Left kidney (tissue), 8 donors: ENCODE data around the gene NR1H2. TPM values are rescaled to one million over a fixed set of nuclear protein-coding genes. Genes with fewer than 3 reads are reported as not detected.
"Not testable (repeated sequence)": the region's sequence is repeated elsewhere in the genome, so short reads cannot be mapped to it uniquely, and the experiment has no call there.

Experiments
- DNase-seq: peaks from one replicate; pipeline ENCODE4 v3.0.0-alpha.2; 2013
- long read RNA-seq, 8 donors: transcript quantifications; one replicate each; lab custom pipeline, GENCODE V29; 2026
- polyA plus RNA-seq: library from polyadenylated mRNA; unstranded; fragments of 120-200 nt; gene quantifications from one replicate; pipeline ENCODE4 v1.2.1, GENCODE V29; 2013; ENCODE audit not compliant: insufficient read length

The NR1H2 gene
- polyA plus RNA-seq, result 32.1 TPM
- long read RNA-seq, donor 1, transcript NR1H2-201 (10 exons, 1,998 nt), result major isoform, 20 of 34 reads
- long read RNA-seq, donor 1, partial matches to known transcripts, result 13 of 34 reads
- long read RNA-seq, donor 1, other reads (novel, unspliced or antisense), result 0 of 34 reads
- long read RNA-seq, donor 2, transcript NR1H2-201 (10 exons, 1,998 nt), result major isoform, 14 of 15 reads
- long read RNA-seq, donor 2, partial matches to known transcripts, result 0 of 15 reads
- long read RNA-seq, donor 2, other reads (novel, unspliced or antisense), result 0 of 15 reads
- long read RNA-seq, donor 3, transcript NR1H2-201 (10 exons, 1,998 nt), result major isoform, 14 of 15 reads
- long read RNA-seq, donor 3, partial matches to known transcripts, result 0 of 15 reads
- long read RNA-seq, donor 3, other reads (novel, unspliced or antisense), result 0 of 15 reads
- long read RNA-seq, donor 4, partial matches to known transcripts, result 0 of 3 reads
- long read RNA-seq, donor 4, other reads (novel, unspliced or antisense), result 0 of 3 reads
- long read RNA-seq, donor 5, transcript NR1H2-201 (10 exons, 1,998 nt), result major isoform, 16 of 19 reads
- long read RNA-seq, donor 5, partial matches to known transcripts, result 0 of 19 reads
- long read RNA-seq, donor 5, other reads (novel, unspliced or antisense), result 0 of 19 reads
- long read RNA-seq, donor 6, transcript NR1H2-201 (10 exons, 1,998 nt), result major isoform, 12 of 20 reads
- long read RNA-seq, donor 6, partial matches to known transcripts, result 8 of 20 reads
- long read RNA-seq, donor 6, other reads (novel, unspliced or antisense), result 0 of 20 reads
- long read RNA-seq, donor 7, transcript NR1H2-201 (10 exons, 1,998 nt), result major isoform, 30 of 34 reads
- long read RNA-seq, donor 7, partial matches to known transcripts, result 0 of 34 reads
- long read RNA-seq, donor 7, other reads (novel, unspliced or antisense), result 0 of 34 reads
- long read RNA-seq, donor 8, partial matches to known transcripts, result 0 of 4 reads
- long read RNA-seq, donor 8, other reads (novel, unspliced or antisense), result 0 of 4 reads

DNA sequence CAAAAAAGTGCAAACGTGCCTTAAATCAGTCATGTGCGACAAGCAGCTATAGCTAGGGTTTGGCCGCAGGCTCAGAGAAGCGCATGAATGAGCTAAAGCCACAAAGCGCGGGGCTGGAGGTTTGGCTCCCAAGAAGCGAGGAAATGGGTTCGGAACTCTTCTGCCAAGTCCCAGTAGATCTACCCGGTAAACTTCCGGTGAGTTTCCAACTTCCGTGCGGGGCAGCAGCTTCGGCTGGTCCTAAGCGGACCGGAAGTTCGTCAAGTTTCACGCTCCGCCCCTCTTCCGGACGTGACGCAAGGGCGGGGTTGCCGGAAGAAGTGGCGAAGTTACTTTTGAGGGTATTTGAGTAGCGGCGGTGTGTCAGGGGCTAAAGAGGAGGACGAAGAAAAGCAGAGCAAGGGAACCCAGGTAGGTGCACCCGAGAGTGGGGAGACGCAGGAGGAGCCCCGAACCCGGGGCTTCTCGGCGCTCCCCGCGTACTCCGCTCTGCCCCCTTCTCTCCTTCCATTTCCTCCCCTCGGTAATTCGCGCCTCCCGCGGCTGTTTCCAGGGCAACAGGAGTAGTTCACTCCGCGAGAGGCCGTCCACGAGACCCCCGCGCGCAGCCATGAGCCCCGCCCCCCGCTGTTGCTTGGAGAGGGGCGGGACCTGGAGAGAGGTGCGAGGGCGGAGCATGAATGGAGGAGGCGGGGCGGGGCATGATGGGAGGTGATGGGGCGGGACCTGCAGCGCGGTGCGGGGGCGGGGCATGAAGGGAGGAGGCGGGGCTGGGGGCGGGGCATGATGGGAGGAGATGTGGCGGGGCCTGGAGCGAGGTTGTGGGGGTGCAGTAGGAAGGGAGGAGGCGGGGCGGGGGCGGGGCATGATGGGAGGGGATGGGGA, at the start of gene NR1H2:
Gene NR1H2, plus strand, starts transcription at position 292 of the 885 bp plus-strand sequence. CDS start 1,149 bp downstream, outside the sequence.
- DNase-seq, result peak; percentile 94

DNA sequence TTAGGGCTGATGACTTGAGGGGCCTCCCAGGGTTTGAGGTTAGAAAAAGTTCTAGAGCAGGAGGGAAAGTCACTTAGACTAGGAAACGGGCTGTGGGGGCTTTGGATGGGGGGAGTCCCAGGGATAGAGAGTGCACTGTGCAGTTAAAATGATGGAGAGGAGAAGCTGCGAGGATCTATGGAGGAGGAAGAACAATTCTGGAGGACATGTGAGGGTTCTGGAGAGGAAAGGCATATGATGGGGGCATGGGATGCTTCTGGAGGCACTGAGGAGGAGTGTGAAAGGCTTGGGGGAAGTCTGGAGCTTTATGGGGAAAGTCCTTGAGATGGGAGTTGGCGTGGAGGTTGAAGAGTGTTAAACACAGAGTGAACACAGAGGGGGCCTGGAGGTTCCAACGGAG, 49.2 kb upstream of the NR1H2 start:
- DNase-seq, result no peak

DNA sequence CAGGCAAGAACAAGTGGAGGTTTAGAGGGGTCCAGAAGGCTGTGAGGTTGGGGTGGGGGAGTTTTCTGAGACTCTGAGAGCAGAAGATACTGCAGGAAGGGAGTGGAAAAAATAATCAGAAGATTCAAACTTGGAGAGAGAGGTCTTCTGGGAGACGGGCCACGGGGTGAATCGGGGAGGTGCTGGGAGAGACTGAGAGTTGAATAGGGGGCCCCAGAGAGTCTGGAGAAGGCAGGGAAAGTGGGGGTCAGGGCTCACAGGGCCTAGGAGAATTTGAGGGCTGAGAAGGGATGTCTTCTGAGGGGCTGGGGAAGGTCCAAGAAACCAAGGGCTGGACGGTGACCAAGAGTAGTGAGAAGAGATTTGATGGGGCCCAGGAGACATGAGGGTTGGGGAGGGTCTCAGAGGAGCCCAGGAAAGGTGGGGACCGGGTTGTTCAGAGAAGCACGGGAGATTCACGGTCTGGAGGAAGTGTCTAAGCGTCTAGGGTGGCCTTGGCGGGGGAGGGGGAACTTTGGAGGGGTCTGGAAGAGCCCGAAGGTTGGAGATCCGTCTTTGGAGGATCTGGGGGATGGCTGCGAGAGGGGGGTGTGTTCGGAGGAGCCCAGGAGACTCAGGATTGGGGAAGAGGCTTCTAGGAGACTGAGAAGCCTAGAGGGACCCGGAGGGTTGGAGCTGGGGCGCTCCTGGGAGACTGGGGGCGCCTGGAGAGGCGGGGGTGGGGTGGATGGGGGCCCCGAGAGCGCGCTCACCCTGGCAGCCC, 48.6 kb upstream of the NR1H2 start:
- DNase-seq, result no peak

DNA sequence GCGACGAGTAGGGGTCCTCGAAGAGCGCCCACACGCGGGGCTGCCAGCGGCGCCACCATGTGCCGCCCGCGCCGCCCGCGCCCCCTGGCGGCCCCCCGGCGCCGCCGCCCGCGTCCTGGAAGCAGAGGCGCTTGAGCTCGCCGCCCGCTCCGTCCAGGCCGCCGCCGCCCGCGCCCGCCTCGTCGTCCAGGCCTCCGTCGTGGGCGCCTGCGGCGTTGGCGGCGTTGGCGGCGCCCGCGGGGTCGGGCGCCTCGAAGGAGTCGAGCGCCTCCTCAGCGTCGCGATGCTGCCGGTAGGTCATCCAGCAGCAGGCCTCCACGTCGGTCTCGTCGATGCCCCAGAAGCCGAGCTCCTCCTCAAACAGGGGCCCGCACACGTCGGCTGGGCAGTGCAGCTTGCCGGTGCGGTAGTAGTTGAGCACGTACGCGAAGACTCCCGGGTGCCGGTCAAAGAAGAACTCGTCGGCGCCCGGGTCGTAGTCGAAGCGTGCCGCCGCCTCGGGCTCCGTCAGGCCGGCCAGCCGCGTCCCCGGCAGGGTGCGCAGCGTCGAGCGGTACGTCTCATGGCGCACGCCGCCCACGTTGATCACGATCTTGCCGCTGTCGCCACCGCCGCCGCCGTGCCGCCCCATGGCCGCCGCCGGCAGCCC, 47.9 kb upstream of the NR1H2 start:
- no peak for DNase-seq

DNA sequence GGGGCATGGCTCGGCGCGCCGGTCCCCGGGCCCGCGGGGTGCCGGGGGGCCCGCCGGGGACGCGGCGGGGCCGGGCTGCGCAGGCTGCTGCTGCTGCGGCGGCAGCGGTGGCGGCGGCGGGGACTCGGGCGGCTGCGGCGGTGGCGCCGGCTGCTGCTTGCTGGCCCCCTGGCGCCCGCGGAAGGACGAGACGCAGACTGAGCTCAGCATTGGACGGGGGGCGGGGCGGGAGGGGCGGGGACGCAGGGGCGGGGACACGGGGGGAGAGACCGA, 47.4 kb upstream of the NR1H2 start:
- DNase-seq, result no peak

DNA sequence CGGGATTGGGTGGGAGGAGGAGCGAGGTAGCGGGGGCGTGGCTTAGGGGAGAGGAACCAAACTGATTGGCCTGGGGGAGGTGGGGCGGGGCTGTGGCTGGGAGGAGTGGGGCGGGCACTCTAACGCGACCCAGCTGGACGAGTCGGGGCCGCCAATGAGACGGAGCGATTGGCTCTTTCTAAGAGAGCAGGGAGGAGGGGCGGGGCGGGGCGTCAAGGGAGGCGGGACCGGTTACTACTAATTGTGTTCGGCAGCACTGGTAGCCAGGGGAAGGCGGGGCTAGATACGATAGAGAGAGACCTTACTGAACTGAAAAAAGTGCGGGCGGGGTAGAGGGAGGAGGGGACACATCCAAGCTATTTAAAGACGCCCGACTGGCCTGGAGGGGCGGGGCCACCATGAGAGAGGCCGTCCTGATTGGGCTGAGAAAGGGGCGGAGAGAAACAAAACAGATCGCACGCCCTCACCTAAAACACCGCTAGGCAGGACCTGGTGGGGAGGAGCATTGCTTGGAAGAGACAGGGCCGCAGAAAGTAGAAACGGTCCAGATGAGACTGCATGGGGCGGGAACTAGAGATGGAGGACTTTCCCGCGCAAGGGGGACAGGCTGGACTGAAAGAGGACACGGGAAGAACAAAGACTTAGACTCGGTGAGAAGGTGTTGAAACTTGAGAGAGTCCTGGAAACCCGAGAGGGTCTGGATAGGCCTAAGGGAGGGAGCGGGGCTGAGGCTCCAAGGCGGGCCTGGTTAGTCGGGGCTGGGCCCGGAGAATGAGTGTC, 46.9 kb upstream of the NR1H2 start, which contains the start of gene KCNC3:
Gene KCNC3, minus strand, starts transcription at position 232 of the 780 bp plus-strand sequence. CDS start 295 bp downstream, outside the sequence.
- peak; percentile 100 for DNase-seq

DNA sequence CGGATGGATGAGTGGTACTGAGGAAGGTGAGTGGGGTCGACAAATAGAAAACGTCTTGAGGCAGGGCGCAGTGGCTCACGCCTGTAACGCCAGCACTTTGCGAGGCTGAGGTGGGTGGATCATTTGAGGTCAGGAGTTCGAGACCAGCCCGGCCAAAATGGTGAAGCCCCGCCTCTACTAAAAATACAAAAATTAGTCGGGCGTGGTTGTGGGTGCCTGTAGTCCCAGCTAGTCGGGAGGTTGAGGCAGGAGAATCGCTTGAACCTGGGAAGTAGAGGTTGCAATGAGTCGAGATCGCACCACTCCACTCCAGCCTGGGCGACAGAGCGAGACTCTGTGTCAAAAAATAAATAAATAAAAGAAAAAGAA, 46.3 kb upstream of the NR1H2 start:
- DNase-seq, result not testable (repeated sequence)

DNA sequence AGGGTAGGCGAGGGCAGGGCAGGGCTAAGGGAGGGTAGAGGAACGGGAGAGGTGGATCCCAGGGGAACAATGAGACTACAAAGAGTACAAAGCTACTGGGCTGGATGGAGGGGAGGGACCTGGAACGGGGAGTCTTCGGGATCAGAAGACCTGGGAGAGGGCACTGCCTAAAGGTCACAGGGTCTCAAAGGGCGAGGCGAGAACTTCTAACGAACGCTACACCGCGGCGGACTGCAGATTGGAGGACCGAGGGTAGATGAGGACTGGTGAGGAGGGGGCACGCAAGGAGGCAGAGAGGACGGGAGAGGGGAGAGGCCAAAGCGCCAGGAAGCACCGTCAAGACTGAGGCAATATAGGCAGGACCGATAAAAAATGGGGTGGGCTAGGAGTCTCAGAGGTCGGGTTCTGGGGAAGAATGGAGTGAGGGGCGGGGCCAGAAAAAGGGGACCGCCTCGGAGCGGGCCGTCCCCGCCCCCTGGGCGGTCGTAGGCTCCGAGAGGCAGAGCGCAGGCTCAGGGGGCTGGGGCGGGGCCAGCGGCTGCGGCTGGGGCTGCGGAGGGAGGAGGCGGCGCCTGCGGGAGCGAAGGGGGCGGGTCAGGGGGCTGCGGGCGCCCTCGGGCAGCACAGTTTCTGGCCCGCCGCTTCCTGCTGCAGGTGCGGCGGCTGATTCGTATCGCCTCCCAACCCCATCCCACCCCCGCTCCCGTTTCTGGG, 45.7 kb upstream of the NR1H2 start:
- DNase-seq, result peak; percentile 88

DNA sequence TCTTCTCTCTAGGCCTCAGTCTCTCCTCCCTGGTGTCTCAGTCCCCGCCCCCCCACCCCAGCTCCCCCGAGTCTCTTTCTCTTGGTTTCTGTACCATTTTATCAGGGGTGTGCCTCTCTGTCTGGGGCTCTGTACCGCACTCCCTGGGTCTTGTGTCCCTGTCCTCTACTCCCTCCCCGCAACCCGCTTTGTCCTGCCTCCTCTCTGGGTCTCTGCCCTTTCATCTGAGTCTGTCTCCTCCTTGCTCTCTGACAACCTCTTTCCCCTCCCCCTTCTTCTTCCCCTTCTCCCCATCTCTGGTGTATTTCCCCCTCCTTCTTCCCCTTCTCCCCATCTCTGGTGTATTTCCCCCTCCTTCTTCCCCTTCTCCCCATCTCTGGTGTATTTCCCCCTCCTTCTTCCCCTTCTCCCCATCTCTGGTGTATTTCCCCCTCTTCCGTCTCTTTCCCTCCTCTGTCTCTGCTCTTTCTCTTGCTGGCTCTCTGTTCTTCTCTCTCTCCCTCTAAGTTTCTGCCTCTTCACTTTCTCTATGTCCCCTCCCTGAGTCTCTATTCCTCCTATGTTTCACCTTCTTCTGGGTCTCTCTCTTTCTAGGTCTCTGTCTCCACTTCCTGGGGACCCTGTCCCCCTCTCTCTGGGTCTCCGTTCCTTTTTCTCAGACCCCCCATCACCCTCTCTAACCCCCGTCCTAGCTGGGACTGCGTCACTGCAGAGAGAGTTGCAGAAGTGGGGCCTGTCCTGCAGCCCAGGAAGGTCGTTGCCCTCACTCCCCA, 44.9 kb upstream of the NR1H2 start:
- no peak for DNase-seq

DNA sequence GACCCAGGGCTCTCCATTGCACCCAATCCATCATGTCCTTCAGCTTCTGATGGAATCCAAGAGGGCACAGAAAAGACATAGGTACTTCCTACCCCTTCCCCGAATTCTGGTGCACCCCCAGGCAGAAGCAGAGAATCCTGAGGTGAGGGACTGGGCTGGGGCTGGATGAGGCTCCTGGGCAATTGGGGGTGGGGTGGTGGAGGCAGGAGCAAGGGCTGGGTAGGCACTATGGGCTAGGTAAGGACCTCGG, 44.3 kb upstream of the NR1H2 start:
- DNase-seq, result no peak

DNA sequence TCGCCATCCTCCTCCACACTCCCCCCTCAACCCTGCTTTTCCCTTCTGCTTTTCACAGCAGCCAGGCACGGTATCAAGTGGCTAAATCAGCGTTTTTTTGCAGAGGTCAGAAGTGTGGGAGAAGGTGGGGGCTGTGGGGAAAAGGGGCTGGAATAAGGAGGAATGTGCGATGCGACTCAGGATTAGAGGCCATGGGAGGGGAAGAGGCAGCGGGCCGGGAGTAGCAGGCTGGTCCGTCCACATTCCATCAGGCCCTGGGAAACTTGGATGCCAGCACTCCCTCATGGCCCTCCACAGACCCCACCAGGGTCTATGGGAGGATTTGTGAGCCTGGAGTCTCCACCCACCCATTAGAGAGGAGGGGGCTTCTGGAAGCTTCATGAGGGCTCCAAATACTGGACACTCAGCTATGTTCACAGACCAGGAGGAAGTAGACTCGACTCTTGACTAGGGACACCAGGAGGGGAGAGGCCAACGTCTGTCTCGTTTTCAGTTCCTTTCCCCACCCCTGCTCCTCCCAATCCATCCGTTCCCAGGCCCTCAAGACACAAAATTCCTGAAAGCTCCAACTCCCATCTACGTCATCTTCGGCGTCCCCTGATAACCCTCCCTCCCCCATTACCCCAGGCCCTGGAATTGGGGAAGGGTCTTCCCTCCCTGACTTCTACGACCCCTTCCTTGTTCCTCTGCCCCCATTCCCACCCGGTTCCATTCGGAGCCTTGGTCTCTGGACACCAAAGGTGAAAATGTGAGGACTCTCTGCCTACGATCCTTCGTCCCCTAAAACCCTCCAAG, 43.8 kb upstream of the NR1H2 start:
- no peak for DNase-seq

DNA sequence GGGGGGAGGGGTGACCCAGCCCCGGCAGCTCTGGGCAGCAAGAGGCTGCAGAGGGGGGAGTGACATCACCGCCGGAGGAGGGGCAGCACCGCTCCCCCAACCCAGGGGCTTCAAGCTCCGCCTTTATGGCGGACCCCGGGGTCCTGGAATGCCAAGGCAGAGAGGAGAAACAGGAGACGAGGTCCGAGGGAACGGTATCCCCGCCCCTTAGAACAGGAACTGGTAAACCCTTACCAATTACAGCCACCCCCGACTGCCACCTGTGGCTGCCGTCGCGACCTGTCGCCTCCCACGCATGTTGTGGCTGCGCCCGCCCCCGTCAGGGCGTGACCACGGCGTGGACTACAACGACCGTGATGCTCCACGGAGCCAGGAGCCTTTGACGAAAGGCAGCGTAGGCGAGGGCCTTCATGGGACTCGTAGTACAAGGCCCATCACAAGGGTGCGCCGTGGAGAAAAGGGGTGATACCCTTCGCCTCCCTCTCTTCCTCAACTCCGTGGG, 43.0 kb upstream of the NR1H2 start:
- peak; percentile 92 for DNase-seq

DNA sequence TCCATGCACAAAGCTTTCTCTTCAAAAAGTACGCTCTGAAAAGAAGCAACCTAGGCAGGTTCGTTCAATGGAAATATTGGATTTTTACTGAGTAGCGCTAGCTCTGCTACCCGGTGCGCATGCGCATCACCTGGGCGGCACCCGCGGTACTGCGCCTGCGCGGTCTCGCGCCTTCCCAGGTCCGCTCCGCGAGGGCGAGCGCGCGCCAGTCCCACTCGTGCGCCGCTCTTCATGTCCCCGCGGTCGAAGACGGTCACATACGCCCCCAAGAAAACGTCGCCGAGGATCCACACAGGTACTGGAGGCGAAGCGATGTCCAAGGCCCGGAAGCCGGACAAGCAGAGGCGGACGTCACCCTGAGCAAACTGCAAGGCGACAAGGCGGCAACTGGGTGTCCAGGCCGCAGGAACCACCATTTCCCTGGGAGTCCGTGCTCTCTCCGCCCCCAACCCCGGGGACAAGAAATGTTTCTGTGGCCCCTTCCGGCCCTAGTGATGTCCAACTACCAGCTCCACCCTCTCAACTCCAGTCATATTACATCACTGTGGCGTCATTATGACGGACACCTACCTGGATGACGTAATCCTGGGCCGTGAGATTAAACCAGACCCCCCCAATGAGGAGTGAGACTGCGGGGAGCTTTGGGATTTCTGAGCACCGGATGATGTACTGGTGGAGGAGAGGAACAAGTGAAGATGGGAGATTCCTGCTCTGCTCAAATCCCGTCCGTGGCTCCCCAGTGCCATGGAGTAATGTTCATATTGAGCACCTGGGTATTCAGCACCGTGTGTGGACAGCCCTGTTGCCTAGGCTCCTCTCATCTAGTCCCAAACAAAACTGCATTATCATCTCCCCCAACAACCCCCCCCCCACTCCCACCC, 42.3 kb upstream of the NR1H2 start:
- peak; percentile 88 for DNase-seq

DNA sequence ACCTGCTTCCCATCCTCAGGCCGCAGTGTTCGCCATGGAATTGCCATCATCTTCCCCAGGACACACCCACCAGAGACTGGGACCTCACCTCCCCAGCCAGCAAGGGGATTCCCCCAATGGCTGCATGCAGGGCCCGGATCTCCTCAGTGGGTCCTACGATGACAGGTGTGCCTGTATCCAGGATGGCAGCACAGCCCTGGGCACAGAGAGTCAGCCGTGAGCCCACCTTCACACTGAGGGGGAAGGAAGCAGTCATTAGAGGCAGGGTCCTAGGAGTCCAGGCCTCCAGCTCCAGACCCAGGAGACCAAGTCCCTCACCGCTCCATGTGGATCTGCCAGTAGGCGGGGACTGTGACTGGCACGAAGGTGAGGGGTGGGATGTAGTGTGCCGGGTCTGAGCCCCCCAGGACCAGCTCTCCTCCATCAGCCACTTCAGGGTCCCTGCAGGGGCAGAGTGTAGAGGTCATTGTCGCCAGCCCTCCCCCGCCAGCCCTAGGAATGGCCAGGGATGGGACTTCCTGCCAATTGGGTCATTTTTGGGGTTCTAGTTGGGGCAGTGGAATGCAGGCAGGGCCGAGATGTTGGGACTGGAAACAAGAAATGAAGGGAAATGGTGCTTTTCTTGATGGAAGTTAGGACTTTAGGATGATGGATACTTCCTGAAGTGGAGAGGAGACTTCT, 41.4 kb upstream of the NR1H2 start:
- no peak for DNase-seq

DNA sequence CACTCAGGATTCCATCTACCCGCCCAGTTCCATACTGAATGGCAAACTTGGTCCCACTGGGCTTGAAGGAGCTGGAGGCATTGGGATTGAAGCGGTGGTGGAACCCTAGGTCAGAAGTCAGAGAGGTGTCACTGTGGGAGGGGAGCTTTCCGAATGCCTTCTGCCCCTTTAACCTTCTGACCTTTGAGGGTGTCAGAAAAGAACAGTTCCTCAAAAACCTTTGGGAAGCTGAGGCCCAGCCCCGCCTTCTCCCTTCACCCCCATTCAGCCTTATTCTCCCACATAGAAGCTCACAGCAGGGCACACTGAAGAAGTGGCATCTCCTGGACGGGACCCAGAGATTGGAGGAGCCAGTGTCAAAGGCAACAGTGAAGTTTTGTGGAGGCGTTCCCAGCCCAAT, 39.2 kb upstream of the NR1H2 start:
- DNase-seq, result not testable (repeated sequence)

DNA sequence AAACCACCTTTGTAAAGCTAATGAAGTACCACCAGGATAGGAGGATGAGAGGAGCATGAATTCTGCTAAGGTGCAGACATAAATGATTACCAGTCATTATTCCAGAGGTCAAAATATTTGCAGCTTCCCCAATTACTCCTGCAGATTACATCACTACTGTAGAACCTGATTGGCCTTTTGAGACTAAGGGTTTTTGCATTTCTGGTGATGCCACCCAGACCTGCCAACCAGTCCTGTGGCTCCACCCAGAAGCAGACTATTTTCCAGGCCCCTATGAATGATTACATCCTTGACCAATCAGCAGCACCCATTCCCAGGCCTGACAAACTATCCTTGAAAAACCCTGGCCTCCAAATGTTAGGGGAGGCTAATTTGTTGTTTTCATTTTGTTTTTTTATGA, 35.9 kb upstream of the NR1H2 start:
- DNase-seq, result no peak
